ENCODE data around the gene ARHGAP44.

- no peak for TF ChIP-seq EZH2 (IDR thresholded peaks at IDR 0.05; ENCODE audit: borderline replicate concordance, low read depth, low read length, severe bottlenecking)
- TF ChIP-seq CTCF (IDR thresholded peaks at IDR 0.05; ENCODE audit: extremely low read depth in 1 of 2, insufficient read depth in 1 of 2, low read depth in 1 of 2, low read length in 2 of 2) = no peak
- TF ChIP-seq GATA2 (IDR thresholded peaks at IDR 0.05; ENCODE audit: insufficient read depth, insufficient read length, low read depth, low read length) = no peak
- TF ChIP-seq MAX (IDR thresholded peaks at IDR 0.05; ENCODE audit: insufficient read depth, insufficient read length) = no peak
- TF ChIP-seq POLR2AphosphoS5 (IDR thresholded peaks at IDR 0.05; ENCODE audit: insufficient read depth, low read depth, low read length) = no peak
- TF ChIP-seq POLR2A (IDR thresholded peaks at IDR 0.05; ENCODE audit: low read depth, low read length) = no peak
- no peak for TF ChIP-seq JUN (IDR thresholded peaks at IDR 0.05; ENCODE audit: borderline replicate concordance, insufficient read depth, insufficient read length, low read depth)
- TF ChIP-seq MYC (IDR thresholded peaks at IDR 0.05; ENCODE audit: low read depth, low read length) = no peak
- TF ChIP-seq FOS (IDR thresholded peaks at IDR 0.05; ENCODE audit: borderline replicate concordance, insufficient read depth, low read length) = no peak
Observed at GRCh38 chr17:12982224-12982623, 192.9 kb downstream of the ARHGAP44 start.

All from endothelial cell of umbilical vein (primary cell).